Activated CD8-positive, alpha-beta T cell treated with anti-CD3 and anti-CD28 coated beads, Interleukin-2, amount 10 ng/mL, durations not matched to agents 7 days and 5 days (primary cell): ENCODE results near the gene TBCK. TPM values are rescaled to one million over a fixed set of nuclear protein-coding genes. Genes with fewer than 3 reads are reported as not detected.
"Not testable (repeated sequence)": the region's sequence is repeated elsewhere in the genome, so short reads cannot be mapped to it uniquely, and the experiment has no call there.

ENCODE experiments used
- ATAC-seq: fragments of 150-1000 bp; cut with Tn5 transposase; one replicate; pipeline ENCODE4 v1.10.0; 2021; ENCODE audit warnings: moderate library complexity
- CTCF ChIA-PET: fragments of 350-600 bp; sonication (Branson Sonifier 250); formaldehyde crosslinking; loops from one replicate; lab custom pipeline; 2021; ENCODE audit warnings: antibody characterized with exemption; lab: Charles Lee
- POLR2A ChIA-PET: fragments of 350-600 bp; sonication (Branson Sonifier 250); formaldehyde crosslinking; loops from one replicate; lab custom pipeline; 2021; ENCODE audit warnings: antibody characterized with exemption; lab: Charles Lee
- DNase-seq: peaks from one replicate; pipeline ENCODE4 v3.0.0-alpha.2; 2020
- H3K27ac Mint-ChIP-seq: one replicate; pipeline ENCODE4 v1.8.0; 2021; ENCODE audit warnings: mild to moderate bottlenecking, mixed read lengths
- H3K27me3 Mint-ChIP-seq: one replicate; pipeline ENCODE4 v1.8.0; 2021; ENCODE audit warnings: low read depth, mixed read lengths
- H3K36me3 Mint-ChIP-seq: one replicate; pipeline ENCODE4 v1.8.0; 2021; ENCODE audit warnings: low read depth, mixed read lengths
- H3K4me1 Mint-ChIP-seq: one replicate; pipeline ENCODE4 v1.8.0; 2021; ENCODE audit warnings: low read depth, mixed read lengths
- H3K4me3 Mint-ChIP-seq: one replicate; pipeline ENCODE4 v1.8.0; 2021; ENCODE audit warnings: mild to moderate bottlenecking, mixed read lengths
- H3K9me3 Mint-ChIP-seq: one replicate; pipeline ENCODE4 v1.8.0; 2022; ENCODE audit warnings: mixed read lengths; ENCODE audit not compliant: insufficient read depth
- total RNA-seq, 2 experiments: library from RNA; stranded (reverse); gene quantifications; one replicate each; pipeline ENCODE4 v1.2.3, GENCODE V29; 2021

TBCK gene
- total RNA-seq, 2 experiments from 2014 or later, result 33.7 to 36.8 TPM

- peaks cover 12% of the 10 kb centered on the region for H3K4me1 Mint-ChIP-seq
- H3K4me3 Mint-ChIP-seq, result no peak overlapping the region
- peaks cover 75% of the 10 kb centered on the region for H3K36me3 Mint-ChIP-seq
- H3K9me3 Mint-ChIP-seq, result peaks cover 16% of the 10 kb centered on the region
- DNase-seq (no peak), ATAC-seq (no peak)
- H3K27ac Mint-ChIP-seq, result no peak overlapping the region
- ChIA-PET POLR2A (no interaction called here), CTCF (no interaction called here)
- no peaks in the 10 kb centered on the region for H3K27me3 Mint-ChIP-seq
Measured at GRCh38 chr4:106340774-106341173, 24.8 kb upstream of the TBCK start.

- Mint-ChIP-seq H3K4me1 (peaks cover 12% of the 10 kb centered on the region), H3K27ac (no peak overlapping the region), H3K9me3 (peaks cover 16% of the 10 kb centered on the region), H3K27me3 (no peaks in the 10 kb centered on the region), H3K36me3 (peaks cover 84% of the 10 kb centered on the region), H3K4me3 (no peak overlapping the region)
- CTCF ChIA-PET, result no interaction called here
- POLR2A ChIA-PET, result interaction anchor here (2.0 kb wide), 1 partner anchor 24 kb away, joined by 4 read pairs; the partner anchor contains the start of genes AIMP1 and TBCK
- DNase-seq (no peak), ATAC-seq (no peak)
Measured at GRCh38 chr4:106339431-106339830, 23.4 kb upstream of the TBCK start.

GRCh38 chr4:106338671-106339070 is 22.7 kb upstream of the TBCK start:
- Mint-ChIP-seq H3K36me3 (peaks cover 82% of the 10 kb centered on the region), H3K4me3 (no peak overlapping the region), H3K4me1 (peaks cover 12% of the 10 kb centered on the region), H3K27me3 (no peaks in the 10 kb centered on the region), H3K9me3 (peaks cover 16% of the 10 kb centered on the region), H3K27ac (no peak overlapping the region)
- ChIA-PET CTCF (no interaction called here), POLR2A (interaction anchor here (2.0 kb wide), 1 partner anchor 23 kb away, joined by 4 read pairs; the partner anchor contains the start of genes AIMP1 and TBCK)
- ATAC-seq (no peak), DNase-seq (no peak)

- Mint-ChIP-seq H3K27me3 (no peaks in the 10 kb centered on the region), H3K4me3 (no peak overlapping the region), H3K4me1 (peaks cover 12% of the 10 kb centered on the region), H3K36me3 (peaks cover 84% of the 10 kb centered on the region), H3K9me3 (peaks cover 16% of the 10 kb centered on the region), H3K27ac (no peak overlapping the region)
- ChIA-PET CTCF (no interaction called here), POLR2A (no interaction called here)
- DNase-seq (no peak), ATAC-seq (no peak)
Measured at GRCh38 chr4:106337916-106338315, 21.9 kb upstream of the TBCK start.

- ChIA-PET POLR2A (no interaction called here), CTCF (no interaction called here)
- Mint-ChIP-seq H3K9me3 (peaks cover 16% of the 10 kb centered on the region), H3K4me3 (no peak overlapping the region), H3K27me3 (no peaks in the 10 kb centered on the region), H3K27ac (no peak overlapping the region), H3K4me1 (peaks cover 10% of the 10 kb centered on the region), H3K36me3 (peaks cover 78% of the 10 kb centered on the region)
- no peak for DNase-seq
- ATAC-seq, result no peak
Measured at GRCh38 chr4:106336618-106337017, 20.6 kb upstream of the TBCK start.

GRCh38 chr4:106334741-106335470 is 18.9 kb upstream of the TBCK start:
- ChIA-PET POLR2A (no interaction called here), CTCF (no interaction called here)
- ATAC-seq (no peak), DNase-seq (no peak)
- peaks cover 16% of the 10 kb centered on the region for H3K9me3 Mint-ChIP-seq
- no peaks in the 10 kb centered on the region for H3K27me3 Mint-ChIP-seq
- H3K4me3 Mint-ChIP-seq, result no peak overlapping the region
- H3K27ac Mint-ChIP-seq, result no peak overlapping the region
- peaks cover 72% of the 10 kb centered on the region for H3K36me3 Mint-ChIP-seq
- H3K4me1 Mint-ChIP-seq, result peaks cover 2% of the 10 kb centered on the region

- no peak for DNase-seq
- H3K4me1 Mint-ChIP-seq, result no peaks in the 10 kb centered on the region
- POLR2A ChIA-PET, result no interaction called here
- no peaks in the 10 kb centered on the region for H3K27me3 Mint-ChIP-seq
- peaks cover 12% of the 10 kb centered on the region for H3K9me3 Mint-ChIP-seq
- H3K27ac Mint-ChIP-seq, result no peak overlapping the region
- CTCF ChIA-PET, result interaction anchor here (0.6 kb wide), 1 partner anchor 1061 kb away, joined by 3 read pairs; no protein-coding TSS in a partner anchor
- no peak overlapping the region for H3K4me3 Mint-ChIP-seq
- H3K36me3 Mint-ChIP-seq, result peaks cover 68% of the 10 kb centered on the region
- no peak for ATAC-seq
Measured at GRCh38 chr4:106333186-106333585, 17.2 kb upstream of the TBCK start.

GRCh38 chr4:106329041-106329618 is 13.1 kb upstream of the TBCK start:
- ATAC-seq, result peak; percentile 86
- no peak overlapping the region for H3K27ac Mint-ChIP-seq
- no peak for DNase-seq
- POLR2A ChIA-PET, result interaction anchor here (2.3 kb wide), 1 partner anchor 14 kb away, joined by 10 read pairs; the partner anchor contains the start of genes AIMP1 and TBCK
- CTCF ChIA-PET, result interaction anchor here (1.0 to 1.4 kb wide), 4 partner anchors 19 to 63 kb away, joined by 4 to 7 read pairs (median 4); no protein-coding TSS in a partner anchor
- H3K4me1 Mint-ChIP-seq, result no peaks in the 10 kb centered on the region
- H3K36me3 Mint-ChIP-seq, result peaks cover 52% of the 10 kb centered on the region
- H3K9me3 Mint-ChIP-seq, result no peaks in the 10 kb centered on the region
- H3K4me3 Mint-ChIP-seq, result no peak overlapping the region
- H3K27me3 Mint-ChIP-seq, result no peaks in the 10 kb centered on the region

- Mint-ChIP-seq H3K4me1 (no peaks in the 10 kb centered on the region), H3K27ac (no peak overlapping the region), H3K9me3 (no peaks in the 10 kb centered on the region), H3K27me3 (no peaks in the 10 kb centered on the region), H3K4me3 (no peak overlapping the region), H3K36me3 (peaks cover 40% of the 10 kb centered on the region)
- POLR2A ChIA-PET, result no interaction called here
- DNase-seq, result no peak
- CTCF ChIA-PET, result no interaction called here
- ATAC-seq, result no peak
Measured at GRCh38 chr4:106325800-106326199, 9.8 kb upstream of the TBCK start.

- ChIA-PET CTCF (no interaction called here), POLR2A (no interaction called here)
- no peak overlapping the region for H3K27ac Mint-ChIP-seq
- peaks cover 4% of the 10 kb centered on the region for H3K9me3 Mint-ChIP-seq
- no peak for ATAC-seq
- peaks cover 10% of the 10 kb centered on the region for H3K4me1 Mint-ChIP-seq
- peaks cover 36% of the 10 kb centered on the region for H3K36me3 Mint-ChIP-seq
- no peak for DNase-seq
- H3K4me3 Mint-ChIP-seq, result no peak overlapping the region
- no peaks in the 10 kb centered on the region for H3K27me3 Mint-ChIP-seq
Measured at GRCh38 chr4:106323119-106323518, 7.1 kb upstream of the TBCK start.

GRCh38 chr4:106321814-106322213 is 5.8 kb upstream of the TBCK start:
- ATAC-seq, CTCF ChIA-PET, H3K27me3 Mint-ChIP-seq, H3K9me3 Mint-ChIP-seq, POLR2A ChIA-PET, H3K4me3 Mint-ChIP-seq, DNase-seq, H3K27ac Mint-ChIP-seq: not testable (repeated sequence)
- Mint-ChIP-seq H3K4me1 (peaks cover 11% of the 10 kb centered on the region), H3K36me3 (peaks cover 26% of the 10 kb centered on the region)

GRCh38 chr4:106321168-106321567 is 5.2 kb upstream of the TBCK start:
- DNase-seq, H3K27me3 Mint-ChIP-seq, H3K4me3 Mint-ChIP-seq, CTCF ChIA-PET, ATAC-seq, POLR2A ChIA-PET, H3K27ac Mint-ChIP-seq, H3K9me3 Mint-ChIP-seq: not testable (repeated sequence)
- peaks cover 11% of the 10 kb centered on the region for H3K4me1 Mint-ChIP-seq
- peaks cover 24% of the 10 kb centered on the region for H3K36me3 Mint-ChIP-seq
